ENCODE measurements around the gene EDRF1.

EDRF1 gene

GRCh38 chr10:125773687-125774543 is 54.4 kb downstream of the EDRF1 start:
- Histone ChIP-seq H3K4me3 (ENCODE audit: low read depth, low read length) (no peak overlapping the region), H3K4me1 (no peaks in the 10 kb centered on the region), H3K9me3 (no peaks in the 10 kb centered on the region), H3K27me3 (no peaks in the 10 kb centered on the region), H3K36me3 (no peaks in the 10 kb centered on the region)
- DNase-seq = no peak
- TF ChIP-seq, protein P1, sequence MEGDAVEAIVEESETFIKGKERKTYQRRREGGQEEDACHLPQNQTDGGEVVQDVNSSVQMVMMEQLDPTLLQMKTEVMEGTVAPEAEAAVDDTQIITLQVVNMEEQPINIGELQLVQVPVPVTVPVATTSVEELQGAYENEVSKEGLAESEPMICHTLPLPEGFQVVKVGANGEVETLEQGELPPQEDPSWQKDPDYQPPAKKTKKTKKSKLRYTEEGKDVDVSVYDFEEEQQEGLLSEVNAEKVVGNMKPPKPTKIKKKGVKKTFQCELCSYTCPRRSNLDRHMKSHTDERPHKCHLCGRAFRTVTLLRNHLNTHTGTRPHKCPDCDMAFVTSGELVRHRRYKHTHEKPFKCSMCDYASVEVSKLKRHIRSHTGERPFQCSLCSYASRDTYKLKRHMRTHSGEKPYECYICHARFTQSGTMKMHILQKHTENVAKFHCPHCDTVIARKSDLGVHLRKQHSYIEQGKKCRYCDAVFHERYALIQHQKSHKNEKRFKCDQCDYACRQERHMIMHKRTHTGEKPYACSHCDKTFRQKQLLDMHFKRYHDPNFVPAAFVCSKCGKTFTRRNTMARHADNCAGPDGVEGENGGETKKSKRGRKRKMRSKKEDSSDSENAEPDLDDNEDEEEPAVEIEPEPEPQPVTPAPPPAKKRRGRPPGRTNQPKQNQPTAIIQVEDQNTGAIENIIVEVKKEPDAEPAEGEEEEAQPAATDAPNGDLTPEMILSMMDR (IDR thresholded peaks at IDR 0.05; ENCODE audit: low read depth, low read length) = no peak

- Histone ChIP-seq H3K4me1 (no peaks in the 10 kb centered on the region), H3K36me3 (no peaks in the 10 kb centered on the region), H3K4me3 (ENCODE audit: low read depth, low read length) (no peak overlapping the region), H3K9me3 (no peaks in the 10 kb centered on the region), H3K27me3 (no peaks in the 10 kb centered on the region)
- DNase-seq = no peak
- TF ChIP-seq, protein P1 (IDR thresholded peaks at IDR 0.05; ENCODE audit: low read depth, low read length) = no peak
Measured at GRCh38 chr10:125774581-125775191, 55.2 kb downstream of the EDRF1 start.

- Histone ChIP-seq H3K4me3 (ENCODE audit: low read depth, low read length) (no peak within 1 kb of the TSS), H3K27me3 (no peaks in the 10 kb centered on the region), H3K9me3 (no peaks in the 10 kb centered on the region), H3K36me3 (no peaks in the 10 kb centered on the region), H3K4me1 (no peaks in the 10 kb centered on the region)
- DNase-seq = no peak
- TF ChIP-seq, protein P1 (IDR thresholded peaks at IDR 0.05; ENCODE audit: low read depth, low read length) = no peak
Measured at GRCh38 chr10:125775491-125776106, 56.1 kb downstream of the EDRF1 start, which contains the start of gene MMP21. Gene MMP21 (minus strand): TSS chr10:125775821. CDS start chr10:125775821, 0 bp downstream.

GRCh38 chr10:125777806-125778205 is 58.3 kb downstream of the EDRF1 start:
- Histone ChIP-seq H3K4me1 (no peaks in the 10 kb centered on the region), H3K36me3 (no peaks in the 10 kb centered on the region), H3K27me3 (no peaks in the 10 kb centered on the region), H3K4me3 (ENCODE audit: low read depth, low read length) (no peak overlapping the region), H3K9me3 (no peaks in the 10 kb centered on the region)
- TF ChIP-seq, protein P1 (IDR thresholded peaks at IDR 0.05; ENCODE audit: low read depth, low read length) = no peak
- DNase-seq = no peak

GRCh38 chr10:125778556-125778955 is 59.0 kb downstream of the EDRF1 start:
- no peaks in the 10 kb centered on the region for H3K36me3 ChIP-seq
- DNase-seq = no peak
- no peaks in the 10 kb centered on the region for H3K4me1 ChIP-seq
- no peaks in the 10 kb centered on the region for H3K9me3 ChIP-seq
- H3K4me3 ChIP-seq (ENCODE audit: low read depth, low read length) = no peak overlapping the region
- TF ChIP-seq, protein P1 (IDR thresholded peaks at IDR 0.05; ENCODE audit: low read depth, low read length) = no peak
- no peaks in the 10 kb centered on the region for H3K27me3 ChIP-seq

Data from BE2C (cell line).